ENCODE data around the gene MACROD2.

GRCh38 chr20:15166744-15167143, 1171.4 kb downstream of the MACROD2 start:
- TF ChIP-seq, protein P1, sequence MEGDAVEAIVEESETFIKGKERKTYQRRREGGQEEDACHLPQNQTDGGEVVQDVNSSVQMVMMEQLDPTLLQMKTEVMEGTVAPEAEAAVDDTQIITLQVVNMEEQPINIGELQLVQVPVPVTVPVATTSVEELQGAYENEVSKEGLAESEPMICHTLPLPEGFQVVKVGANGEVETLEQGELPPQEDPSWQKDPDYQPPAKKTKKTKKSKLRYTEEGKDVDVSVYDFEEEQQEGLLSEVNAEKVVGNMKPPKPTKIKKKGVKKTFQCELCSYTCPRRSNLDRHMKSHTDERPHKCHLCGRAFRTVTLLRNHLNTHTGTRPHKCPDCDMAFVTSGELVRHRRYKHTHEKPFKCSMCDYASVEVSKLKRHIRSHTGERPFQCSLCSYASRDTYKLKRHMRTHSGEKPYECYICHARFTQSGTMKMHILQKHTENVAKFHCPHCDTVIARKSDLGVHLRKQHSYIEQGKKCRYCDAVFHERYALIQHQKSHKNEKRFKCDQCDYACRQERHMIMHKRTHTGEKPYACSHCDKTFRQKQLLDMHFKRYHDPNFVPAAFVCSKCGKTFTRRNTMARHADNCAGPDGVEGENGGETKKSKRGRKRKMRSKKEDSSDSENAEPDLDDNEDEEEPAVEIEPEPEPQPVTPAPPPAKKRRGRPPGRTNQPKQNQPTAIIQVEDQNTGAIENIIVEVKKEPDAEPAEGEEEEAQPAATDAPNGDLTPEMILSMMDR (IDR thresholded peaks at IDR 0.05) = no peak
- TF ChIP-seq POLR2A (IDR thresholded peaks at IDR 0.05) = no peak

Data from tibial nerve (tissue), 3 donors.